ENCODE data around the gene TMEM121. TPM values are rescaled to one million over a fixed set of nuclear protein-coding genes. Genes with fewer than 3 reads are reported as not detected.

The TMEM121 gene
- total and polyA plus RNA-seq, 7 experiments from 2014 or later: 0.83 to 5.7 (median 3.7) TPM

DNA sequence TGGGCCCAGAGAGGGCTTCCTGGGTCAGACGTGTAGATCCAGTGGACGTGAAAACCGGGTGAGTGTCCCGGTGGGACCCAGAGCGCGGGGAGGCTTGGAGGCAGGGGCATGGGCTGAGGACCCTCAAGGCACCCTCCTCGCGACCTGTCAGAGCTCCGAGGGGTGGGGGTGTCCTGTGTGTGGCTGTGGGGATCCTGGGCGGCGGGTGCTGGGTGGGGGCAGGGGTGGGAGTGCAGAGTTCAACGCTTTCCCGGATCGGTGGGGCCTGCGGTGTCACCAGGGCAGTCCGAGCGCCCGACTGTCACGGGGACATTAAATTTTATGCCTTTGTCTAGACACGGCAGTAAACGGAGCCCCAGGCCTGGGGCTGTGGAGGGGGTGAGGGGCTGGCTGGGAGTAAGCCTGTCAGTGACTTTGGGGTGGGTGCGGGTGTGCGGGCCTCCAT, 1.0 kb downstream of the TMEM121 start:
- ATAC-seq: no peak
- H3K27ac Mint-ChIP-seq: peak overlapping the region in 4 of 9 donors; percentile 31 to 76 (median 47)
- no peak overlapping the region for H3K4me3 ChIP-seq (ENCODE audit: low read length)
- no peaks in the 10 kb centered on the region for H3K36me3 ChIP-seq (ENCODE audit: control insufficient read depth in 2 of 3, insufficient read depth in 3 of 3, low read length in 3 of 3)
- peaks cover 0 to 44% (median 0%) of the 10 kb centered on the region in 5 donors for H3K27me3 Mint-ChIP-seq
- intact Hi-C loops (cut with micrococcal nuclease): loop anchor here (2.0 to 5.0 kb wide), 3 partner anchors 37 to 435 kb away; partner anchors contain the start of genes BRF1 (in 1 of the 2) and TEDC1 (in 1 of the 2)
- peaks cover 0 to 14% (median 1%) of the 10 kb centered on the region in 11 donors for H3K9me3 Mint-ChIP-seq
- peaks cover 0 to 4% of the 10 kb centered on the region in 2 donors for H3K27me3 ChIP-seq (ENCODE audit: control insufficient read depth in 2 of 2, insufficient read depth in 2 of 2, low read length in 2 of 2)
- H3K36me3 Mint-ChIP-seq: no peaks in the 10 kb centered on the region
- peaks cover 9 to 14% of the 10 kb centered on the region in 2 donors for H3K4me1 ChIP-seq (ENCODE audit: control insufficient read depth in 2 of 2, insufficient read depth in 2 of 2, low read length in 2 of 2)
- POLR2A ChIA-PET: no interaction called here
- no peaks in the 10 kb centered on the region for H3K9me3 ChIP-seq (ENCODE audit: control insufficient read depth in 2 of 3, low read length in 3 of 3)
- peak in 1 of 9 donors; percentile 10 for DNase-seq
- no peak overlapping the region for H3K27ac ChIP-seq (ENCODE audit: low read depth, low read length)
- peak overlapping the region; percentile 42 to 89 (median 72) for H3K4me3 Mint-ChIP-seq
- peaks cover 0 to 24% (median 14%) of the 10 kb centered on the region in 7 donors for H3K4me1 Mint-ChIP-seq
- CTCF ChIA-PET: interaction anchor here (1.0 to 1.1 kb wide), 2 partner anchors 155 to 157 kb away, joined by 3 read pairs; no protein-coding TSS in a partner anchor

DNA sequence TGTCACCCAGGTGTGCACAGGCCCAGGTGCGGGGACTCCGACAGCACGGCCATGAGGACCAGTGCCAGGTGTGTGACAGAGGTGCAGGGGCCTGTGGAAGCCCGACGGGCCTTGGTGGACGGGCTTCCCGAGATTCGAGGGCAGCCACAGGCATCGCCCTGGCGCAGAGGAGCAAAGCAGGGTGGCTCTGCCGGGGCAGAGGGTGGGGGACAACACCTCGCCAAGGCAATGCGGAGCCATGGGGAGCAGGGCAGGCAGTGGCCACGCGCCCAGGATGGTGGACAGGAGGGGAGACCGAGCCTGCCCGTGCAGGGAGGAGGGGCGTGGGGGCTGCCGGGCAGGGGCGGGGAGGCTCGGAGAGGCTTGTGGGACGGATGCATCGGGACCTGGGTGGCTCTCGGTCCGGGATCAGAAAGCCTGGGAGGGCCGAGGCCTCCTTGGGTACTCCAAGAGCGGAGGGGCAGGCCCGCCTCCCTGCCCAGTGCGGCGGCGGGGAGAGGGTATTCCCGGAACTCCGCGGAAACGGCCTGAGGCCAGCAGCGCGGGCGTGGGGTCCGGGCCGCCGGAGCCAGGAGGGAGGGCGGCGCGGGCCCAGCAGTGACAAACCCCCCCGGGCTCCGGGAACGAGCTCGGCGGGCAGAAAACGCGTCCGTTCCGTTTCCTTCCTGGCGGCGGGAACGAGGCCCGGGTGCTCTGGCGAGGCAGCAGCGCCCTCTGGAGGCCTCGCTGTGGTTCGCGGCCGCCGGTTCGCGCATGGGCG, 1.6 kb downstream of the TMEM121 start:
- Histone ChIP-seq H3K4me3 (ENCODE audit: low read length) (peak overlapping the region; percentile 54), H3K4me1 (ENCODE audit: control insufficient read depth in 2 of 2, insufficient read depth in 2 of 2, low read length in 2 of 2) (peaks cover 9 to 14% of the 10 kb centered on the region in 2 donors)
- peak; percentile 89 for ATAC-seq

DNA sequence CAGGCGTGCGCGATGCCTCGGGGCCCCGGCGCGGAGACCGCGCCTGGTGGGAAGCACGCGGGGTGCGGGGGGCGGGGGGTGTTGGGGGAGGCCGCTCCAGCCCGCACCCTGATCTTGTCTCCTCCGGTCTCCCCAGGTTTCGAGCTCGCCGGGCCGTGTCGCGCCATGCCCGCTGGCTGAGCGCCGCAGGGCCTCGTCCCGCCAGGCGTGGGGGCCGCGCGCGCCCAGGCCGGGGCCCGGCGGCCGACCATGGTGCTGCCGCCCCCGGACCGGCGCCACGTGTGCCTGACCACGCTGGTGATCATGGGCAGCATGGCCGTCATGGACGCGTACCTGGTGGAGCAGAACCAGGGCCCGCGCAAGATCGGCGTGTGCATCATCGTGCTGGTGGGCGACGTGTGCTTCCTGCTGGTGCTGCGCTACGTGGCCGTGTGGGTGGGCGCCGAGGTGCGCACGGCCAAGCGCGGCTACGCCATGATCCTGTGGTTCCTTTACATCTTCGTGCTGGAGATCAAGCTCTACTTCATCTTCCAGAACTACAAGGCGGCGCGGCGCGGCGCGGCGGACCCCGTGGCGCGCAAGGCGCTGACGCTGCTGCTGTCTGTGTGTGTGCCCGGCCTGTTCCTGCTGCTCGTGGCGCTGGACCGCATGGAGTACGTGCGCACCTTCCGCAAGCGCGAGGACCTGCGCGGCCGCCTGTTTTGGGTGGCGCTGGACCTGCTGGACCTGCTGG, 2.4 kb downstream of the TMEM121 start:
- ChIA-PET CTCF (interaction anchor here (0.6 to 1.0 kb wide), 3 partner anchors 158 to 550 kb away, joined by 3 to 7 read pairs (median 4); no protein-coding TSS in a partner anchor), POLR2A (no interaction called here)
- peaks cover 0 to 7% (median 1%) of the 10 kb centered on the region in 11 donors for H3K9me3 Mint-ChIP-seq
- DNase-seq (peak in 6 of 9 donors; percentile 10 to 52 (median 22)), ATAC-seq (no peak)
- peaks cover 0 to 35% (median 0%) of the 10 kb centered on the region in 5 donors for H3K27me3 Mint-ChIP-seq
- no peaks in the 10 kb centered on the region for H3K36me3 Mint-ChIP-seq
- peak overlapping the region; percentile 75 to 89 (median 82) for H3K4me3 Mint-ChIP-seq
- H3K36me3 ChIP-seq (ENCODE audit: control insufficient read depth in 2 of 3, insufficient read depth in 3 of 3, low read length in 3 of 3): no peaks in the 10 kb centered on the region
- peaks cover 9 to 14% of the 10 kb centered on the region in 2 donors for H3K4me1 ChIP-seq (ENCODE audit: control insufficient read depth in 2 of 2, insufficient read depth in 2 of 2, low read length in 2 of 2)
- no peak overlapping the region for H3K27ac ChIP-seq (ENCODE audit: low read depth, low read length)
- no peaks in the 10 kb centered on the region for H3K9me3 ChIP-seq (ENCODE audit: control insufficient read depth in 2 of 3, low read length in 3 of 3)
- H3K4me1 Mint-ChIP-seq: peaks cover 0 to 24% (median 16%) of the 10 kb centered on the region in 7 donors
- peak overlapping the region; percentile 56 for H3K4me3 ChIP-seq (ENCODE audit: low read length)
- intact Hi-C loops (cut with micrococcal nuclease): loop anchor here (1.0 to 5.0 kb wide), 10 partner anchors 38 to 442 kb away; partner anchors contain the start of gene BRF1 (in 1 of the 2)
- peak overlapping the region in 6 of 9 donors; percentile 38 to 80 (median 68) for H3K27ac Mint-ChIP-seq
- peaks cover 0 to 4% of the 10 kb centered on the region in 2 donors for H3K27me3 ChIP-seq (ENCODE audit: control insufficient read depth in 2 of 2, insufficient read depth in 2 of 2, low read length in 2 of 2)

More for the DNA sequence above, 1.6 kb downstream of the TMEM121 start:
- Mint-ChIP-seq H3K9me3 (peaks cover 0 to 14% (median 1%) of the 10 kb centered on the region in 11 donors), H3K27ac (peak overlapping the region in 2 of 9 donors; percentile 32 to 49), H3K4me3 (peak overlapping the region; percentile 42 to 89 (median 72)), H3K4me1 (peaks cover 0 to 24% (median 16%) of the 10 kb centered on the region in 7 donors), H3K36me3 (no peaks in the 10 kb centered on the region), H3K27me3 (peaks cover 0 to 42% (median 0%) of the 10 kb centered on the region in 5 donors)
- Histone ChIP-seq H3K27me3 (ENCODE audit: control insufficient read depth in 2 of 2, insufficient read depth in 2 of 2, low read length in 2 of 2) (peaks cover 0 to 4% of the 10 kb centered on the region in 2 donors), H3K9me3 (ENCODE audit: control insufficient read depth in 2 of 3, low read length in 3 of 3) (no peaks in the 10 kb centered on the region), H3K36me3 (ENCODE audit: control insufficient read depth in 2 of 3, insufficient read depth in 3 of 3, low read length in 3 of 3) (no peaks in the 10 kb centered on the region), H3K27ac (ENCODE audit: low read depth, low read length) (no peak overlapping the region)
- intact Hi-C loops (cut with micrococcal nuclease): loop anchor here (1.0 to 5.0 kb wide), 11 partner anchors 37 to 441 kb away; partner anchors contain the start of genes BRF1 (in 1 of the 2) and TEDC1 (in 1 of the 2)
- peak; percentile 65 to 86 (median 78) for DNase-seq
- ChIA-PET POLR2A (no interaction called here), CTCF (interaction anchor here (0.6 to 1.0 kb wide), 3 partner anchors 156 to 549 kb away, joined by 3 to 7 read pairs (median 3); no protein-coding TSS in a partner anchor)

DNA sequence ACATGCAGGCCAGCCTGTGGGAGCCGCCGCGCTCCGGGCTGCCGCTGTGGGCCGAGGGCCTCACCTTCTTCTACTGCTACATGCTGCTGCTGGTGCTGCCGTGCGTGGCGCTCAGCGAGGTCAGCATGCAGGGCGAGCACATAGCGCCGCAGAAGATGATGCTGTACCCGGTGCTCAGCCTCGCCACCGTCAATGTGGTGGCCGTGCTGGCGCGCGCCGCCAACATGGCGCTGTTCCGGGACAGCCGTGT, 2.9 kb downstream of the TMEM121 start:
- Mint-ChIP-seq H3K27ac (peak overlapping the region in 6 of 9 donors; percentile 38 to 80 (median 68)), H3K36me3 (no peaks in the 10 kb centered on the region)

GRCh38 chr14:105529569-105530284, 3.3 kb downstream of the TMEM121 start:
- H3K4me3 ChIP-seq (ENCODE audit: low read length): peak overlapping the region; percentile 56
- CTCF ChIA-PET: interaction anchor here (0.6 to 1.2 kb wide), 3 partner anchors 159 to 416 kb away, joined by 3 to 5 read pairs (median 4); no protein-coding TSS in a partner anchor
- H3K27me3 ChIP-seq (ENCODE audit: control insufficient read depth in 2 of 2, insufficient read depth in 2 of 2, low read length in 2 of 2): peaks cover 0 to 4% of the 10 kb centered on the region in 2 donors
- no peaks in the 10 kb centered on the region for H3K9me3 ChIP-seq (ENCODE audit: control insufficient read depth in 2 of 3, low read length in 3 of 3)
- POLR2A ChIA-PET: no interaction called here
- H3K4me1 Mint-ChIP-seq: peaks cover 3 to 24% (median 16%) of the 10 kb centered on the region in 7 donors
- ATAC-seq: no peak
- H3K4me1 ChIP-seq (ENCODE audit: control insufficient read depth in 2 of 2, insufficient read depth in 2 of 2, low read length in 2 of 2): peaks cover 9 to 14% of the 10 kb centered on the region in 2 donors
- H3K36me3 Mint-ChIP-seq: no peaks in the 10 kb centered on the region
- H3K36me3 ChIP-seq (ENCODE audit: control insufficient read depth in 2 of 3, insufficient read depth in 3 of 3, low read length in 3 of 3): no peaks in the 10 kb centered on the region
- intact Hi-C loops (cut with micrococcal nuclease): loop anchor here (2.0 to 5.0 kb wide), 4 partner anchors 49 to 443 kb away; partner anchors contain the start of gene BRF1 (in 1 of the 2)
- H3K27me3 Mint-ChIP-seq: peaks cover 0 to 27% (median 0%) of the 10 kb centered on the region in 5 donors
- peak overlapping the region in 8 of 9 donors; percentile 28 to 81 (median 72) for H3K27ac Mint-ChIP-seq
- peak in 6 of 9 donors; percentile 18 to 51 (median 31) for DNase-seq
- H3K27ac ChIP-seq (ENCODE audit: low read depth, low read length): peak overlapping the region; percentile 21
- peak overlapping the region; percentile 58 to 89 (median 82) for H3K4me3 Mint-ChIP-seq
- peaks cover 0 to 1% (median 0%) of the 10 kb centered on the region in 11 donors for H3K9me3 Mint-ChIP-seq

More for the DNA sequence above, 2.9 kb downstream of the TMEM121 start:
- Histone ChIP-seq H3K9me3 (ENCODE audit: control insufficient read depth in 2 of 3, low read length in 3 of 3) (no peaks in the 10 kb centered on the region), H3K27ac (ENCODE audit: low read depth, low read length) (no peak overlapping the region), H3K36me3 (ENCODE audit: control insufficient read depth in 2 of 3, insufficient read depth in 3 of 3, low read length in 3 of 3) (no peaks in the 10 kb centered on the region), H3K4me1 (ENCODE audit: control insufficient read depth in 2 of 2, insufficient read depth in 2 of 2, low read length in 2 of 2) (peaks cover 9 to 14% of the 10 kb centered on the region in 2 donors), H3K27me3 (ENCODE audit: control insufficient read depth in 2 of 2, insufficient read depth in 2 of 2, low read length in 2 of 2) (peaks cover 0 to 4% of the 10 kb centered on the region in 2 donors), H3K4me3 (ENCODE audit: low read length) (peak overlapping the region; percentile 56)
- ATAC-seq (no peak), DNase-seq (peak in 3 of 9 donors; percentile 32 to 42 (median 35))
- H3K4me3 Mint-ChIP-seq: peak overlapping the region; percentile 75 to 89 (median 82)
- intact Hi-C loops (cut with micrococcal nuclease): loop anchor here (2.0 to 5.0 kb wide), 4 partner anchors 48 to 442 kb away; partner anchors contain the start of gene BRF1 (in 1 of the 2)
- CTCF ChIA-PET: interaction anchor here (0.9 to 1.2 kb wide), 2 partner anchors 158 to 185 kb away, joined by 4 to 5 read pairs; no protein-coding TSS in a partner anchor
- peaks cover 3 to 24% (median 16%) of the 10 kb centered on the region in 7 donors for H3K4me1 Mint-ChIP-seq
- H3K9me3 Mint-ChIP-seq: peaks cover 0 to 6% (median 0%) of the 10 kb centered on the region in 11 donors
- POLR2A ChIA-PET: no interaction called here
- H3K27me3 Mint-ChIP-seq: peaks cover 0 to 32% (median 0%) of the 10 kb centered on the region in 5 donors

Data from naive thymus-derived CD4-positive, alpha-beta T cell (primary cell).